ENCODE measurements around the gene EPN1. TPM values are rescaled to one million over a fixed set of nuclear protein-coding genes. Genes with fewer than 3 reads are reported as not detected.

Gene EPN1
- total and polyA plus RNA-seq, 3 experiments from 2014 or later: 20.2 to 40.2 (median 39.0) TPM

DNA sequence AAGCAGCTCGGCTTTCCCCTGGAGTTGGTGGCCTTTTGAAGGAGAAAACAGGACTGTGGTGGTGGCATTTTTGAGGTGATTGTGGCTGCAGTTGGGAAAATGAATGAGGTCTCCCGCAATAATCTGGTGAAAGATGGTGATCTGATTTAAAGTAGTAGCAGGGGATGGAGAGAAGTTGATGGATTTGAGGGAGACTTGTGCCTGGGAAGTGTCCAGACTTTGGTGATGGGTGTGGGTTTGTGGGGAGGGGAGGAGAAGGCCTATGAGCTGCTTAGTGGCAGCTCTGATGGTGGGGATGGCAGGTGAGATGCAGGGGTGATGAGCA lies 4.0 kb upstream of the EPN1 start:
- ChIA-PET CTCF (interaction anchor here (0.9 to 1.9 kb wide), 3 partner anchors 13 to 38 kb away, joined by 3 to 10 read pairs (median 9); no protein-coding TSS in a partner anchor), POLR2A (interaction anchor here (1.0 kb wide), 1 partner anchor 17 kb away, joined by 3 read pairs; no protein-coding TSS in a partner anchor)
- Mint-ChIP-seq H3K27ac (peak overlapping the region in 5 of 8 donors; percentile 55 to 90 (median 74)), H3K9me3 (no peaks in the 10 kb centered on the region), H3K36me3 (peaks cover 0 to 78% (median 8%) of the 10 kb centered on the region in 3 donors), H3K4me1 (peaks cover 23 to 71% (median 26%) of the 10 kb centered on the region in 3 donors), H3K4me3 (peak overlapping the region in 1 of 7 donors; percentile 20), H3K27me3 (peaks cover 0 to 3% of the 10 kb centered on the region in 2 donors)
- no peak overlapping the region for H3K27ac ChIP-seq (ENCODE audit: low read depth, low read length)
- H3K27me3 ChIP-seq (ENCODE audit: insufficient read depth, low read length, poor library complexity, severe bottlenecking): no peaks in the 10 kb centered on the region
- DNase-seq: no peak
- H3K4me1 ChIP-seq (ENCODE audit: insufficient read depth, low read length): peaks cover 25% of the 10 kb centered on the region
- no peak overlapping the region for H3K4me3 ChIP-seq (ENCODE audit: low read length)
- no peaks in the 10 kb centered on the region for H3K9me3 ChIP-seq (ENCODE audit: low read length)
- H3K36me3 ChIP-seq (ENCODE audit: insufficient read depth, low read length): peaks cover 54% of the 10 kb centered on the region

DNA sequence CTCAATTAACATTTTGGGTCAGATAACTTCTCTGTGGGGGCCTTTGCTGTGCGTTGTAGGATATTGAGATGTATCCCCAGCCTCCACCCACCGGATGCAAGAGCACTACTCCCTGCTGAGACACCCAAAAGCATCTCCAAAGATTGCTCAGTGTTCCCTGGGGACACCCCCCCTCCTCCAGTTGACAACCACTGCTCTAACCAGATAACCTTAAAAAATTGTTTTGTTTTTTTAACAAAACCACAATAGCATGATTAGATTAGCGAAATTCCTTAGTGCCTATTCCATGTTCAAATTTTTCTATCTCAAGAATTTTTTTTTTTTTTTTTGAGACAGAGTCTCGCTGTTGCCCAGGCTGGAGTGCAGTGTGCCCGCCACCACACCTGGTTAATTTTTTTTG lies 2.6 kb upstream of the EPN1 start:
- peaks cover 39% of the 10 kb centered on the region for H3K36me3 ChIP-seq (ENCODE audit: insufficient read depth, low read length)
- DNase-seq: no peak
- H3K4me3 ChIP-seq (ENCODE audit: low read length): no peak overlapping the region
- no peak overlapping the region for H3K27ac ChIP-seq (ENCODE audit: low read depth, low read length)
- H3K27me3 Mint-ChIP-seq: peaks cover 0 to 3% of the 10 kb centered on the region in 2 donors
- H3K9me3 ChIP-seq (ENCODE audit: low read length): no peaks in the 10 kb centered on the region
- ChIA-PET POLR2A (interaction anchor here (0.7 kb wide), 1 partner anchor 23 kb away, joined by 4 read pairs; no protein-coding TSS in a partner anchor), CTCF (no interaction called here)
- peaks cover 37 to 71% (median 39%) of the 10 kb centered on the region in 3 donors for H3K4me1 Mint-ChIP-seq
- H3K36me3 Mint-ChIP-seq: peaks cover 0 to 71% (median 6%) of the 10 kb centered on the region in 3 donors
- no peaks in the 10 kb centered on the region for H3K27me3 ChIP-seq (ENCODE audit: insufficient read depth, low read length, poor library complexity, severe bottlenecking)
- H3K27ac Mint-ChIP-seq: peak overlapping the region in 6 of 8 donors; percentile 29 to 90 (median 64)
- no peaks in the 10 kb centered on the region for H3K9me3 Mint-ChIP-seq
- H3K4me3 Mint-ChIP-seq: peak overlapping the region in 2 of 7 donors; percentile 36 to 59
- peaks cover 39% of the 10 kb centered on the region for H3K4me1 ChIP-seq (ENCODE audit: insufficient read depth, low read length)

GRCh38 chr19:55673465-55673864 lies 1.6 kb upstream of the EPN1 start:
- Mint-ChIP-seq H3K4me3 (peak overlapping the region in 6 of 7 donors; percentile 26 to 65 (median 58)), H3K27ac (peak overlapping the region; percentile 80 to 93 (median 88)), H3K9me3 (no peaks in the 10 kb centered on the region), H3K36me3 (peaks cover 0 to 71% (median 11%) of the 10 kb centered on the region in 3 donors), H3K4me1 (peaks cover 44 to 76% (median 47%) of the 10 kb centered on the region in 3 donors), H3K27me3 (peaks cover 0 to 3% of the 10 kb centered on the region in 2 donors)
- Histone ChIP-seq H3K9me3 (ENCODE audit: low read length) (no peaks in the 10 kb centered on the region), H3K27ac (ENCODE audit: low read depth, low read length) (no peak overlapping the region), H3K4me3 (ENCODE audit: low read length) (no peak overlapping the region), H3K4me1 (ENCODE audit: insufficient read depth, low read length) (peaks cover 43% of the 10 kb centered on the region), H3K27me3 (ENCODE audit: insufficient read depth, low read length, poor library complexity, severe bottlenecking) (no peaks in the 10 kb centered on the region), H3K36me3 (ENCODE audit: insufficient read depth, low read length) (peaks cover 31% of the 10 kb centered on the region)
- DNase-seq: no peak
- CTCF ChIA-PET: interaction anchor here (0.6 kb wide), 1 partner anchor 205 kb away, joined by 3 read pairs; no protein-coding TSS in a partner anchor
- POLR2A ChIA-PET: interaction anchor here (0.7 kb wide), 1 partner anchor 477 kb away, joined by 3 read pairs; no protein-coding TSS in a partner anchor

DNA sequence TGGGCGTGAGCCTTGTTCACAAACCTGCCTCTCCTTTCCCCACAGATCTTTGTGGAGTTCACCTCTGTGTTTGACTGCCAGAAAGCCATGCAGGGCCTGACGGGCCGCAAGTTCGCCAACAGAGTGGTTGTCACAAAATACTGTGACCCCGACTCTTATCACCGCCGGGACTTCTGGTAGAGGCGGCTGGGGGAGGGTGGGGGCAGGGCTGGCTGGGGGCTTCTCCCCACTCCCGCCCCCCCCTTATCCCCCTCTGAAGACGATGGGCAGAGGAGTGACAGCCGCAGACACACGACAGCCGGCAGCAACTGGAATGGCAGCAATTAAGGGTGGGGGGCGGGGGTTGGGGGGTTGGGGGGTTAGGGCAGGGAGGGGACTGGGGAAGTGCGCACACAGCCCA lies 1.1 kb upstream of the EPN1 start:
- H3K4me1 ChIP-seq (ENCODE audit: insufficient read depth, low read length): peaks cover 43% of the 10 kb centered on the region
- ChIA-PET CTCF (no interaction called here), POLR2A (no interaction called here)
- no peaks in the 10 kb centered on the region for H3K9me3 Mint-ChIP-seq
- no peak overlapping the region for H3K4me3 ChIP-seq (ENCODE audit: low read length)
- no peak overlapping the region for H3K27ac ChIP-seq (ENCODE audit: low read depth, low read length)
- peak overlapping the region in 6 of 7 donors; percentile 26 to 65 (median 58) for H3K4me3 Mint-ChIP-seq
- H3K27me3 ChIP-seq (ENCODE audit: insufficient read depth, low read length, poor library complexity, severe bottlenecking): no peaks in the 10 kb centered on the region
- no peaks in the 10 kb centered on the region for H3K9me3 ChIP-seq (ENCODE audit: low read length)
- H3K27me3 Mint-ChIP-seq: peaks cover 0 to 3% of the 10 kb centered on the region in 2 donors
- H3K36me3 ChIP-seq (ENCODE audit: insufficient read depth, low read length): peaks cover 32% of the 10 kb centered on the region
- peak overlapping the region in 7 of 8 donors; percentile 82 to 95 (median 89) for H3K27ac Mint-ChIP-seq
- H3K36me3 Mint-ChIP-seq: peaks cover 0 to 74% (median 11%) of the 10 kb centered on the region in 3 donors
- no peak for DNase-seq
- H3K4me1 Mint-ChIP-seq: peaks cover 44 to 80% (median 47%) of the 10 kb centered on the region in 3 donors

- Mint-ChIP-seq H3K36me3 (peaks cover 0 to 74% (median 11%) of the 10 kb centered on the region in 3 donors), H3K9me3 (no peaks in the 10 kb centered on the region), H3K4me1 (peaks cover 46 to 82% (median 47%) of the 10 kb centered on the region in 3 donors), H3K4me3 (peak overlapping the region; percentile 15 to 97 (median 66)), H3K27ac (peak overlapping the region; percentile 86 to 97 (median 92)), H3K27me3 (peaks cover 0 to 3% of the 10 kb centered on the region in 2 donors)
- ChIA-PET POLR2A (no interaction called here), CTCF (no interaction called here)
- no peak for DNase-seq
- Histone ChIP-seq H3K4me1 (ENCODE audit: insufficient read depth, low read length) (peaks cover 42% of the 10 kb centered on the region), H3K36me3 (ENCODE audit: insufficient read depth, low read length) (peaks cover 32% of the 10 kb centered on the region), H3K9me3 (ENCODE audit: low read length) (no peaks in the 10 kb centered on the region), H3K27ac (ENCODE audit: low read depth, low read length) (peak overlapping the region; percentile 85), H3K27me3 (ENCODE audit: insufficient read depth, low read length, poor library complexity, severe bottlenecking) (no peaks in the 10 kb centered on the region), H3K4me3 (ENCODE audit: low read length) (peak overlapping the region; percentile 28)
These were observed 576 bp upstream of the EPN1 start for GRCh38 chr19:55674459-55674840.

- Mint-ChIP-seq H3K36me3 (peaks cover 0 to 74% (median 11%) of the 10 kb centered on the region in 3 donors), H3K27ac (peak overlapping the region; percentile 93 to 100 (median 98)), H3K4me1 (peaks cover 45 to 82% (median 47%) of the 10 kb centered on the region in 3 donors), H3K9me3 (no peaks in the 10 kb centered on the region), H3K4me3 (peak overlapping the region; percentile 92 to 97 (median 95)), H3K27me3 (peaks cover 0 to 3% of the 10 kb centered on the region in 2 donors)
- H3K36me3 ChIP-seq (ENCODE audit: insufficient read depth, low read length): peaks cover 24% of the 10 kb centered on the region
- peak overlapping the region; percentile 85 for H3K27ac ChIP-seq (ENCODE audit: low read depth, low read length)
- POLR2A ChIA-PET: no interaction called here
- peak overlapping the region; percentile 59 for H3K4me3 ChIP-seq (ENCODE audit: low read length)
- no peaks in the 10 kb centered on the region for H3K27me3 ChIP-seq (ENCODE audit: insufficient read depth, low read length, poor library complexity, severe bottlenecking)
- CTCF ChIA-PET: no interaction called here
- no peaks in the 10 kb centered on the region for H3K9me3 ChIP-seq (ENCODE audit: low read length)
- no peak for DNase-seq
- H3K4me1 ChIP-seq (ENCODE audit: insufficient read depth, low read length): peaks cover 29% of the 10 kb centered on the region
These were observed 782 bp downstream of the EPN1 start for GRCh38 chr19:55675661-55676354.

- Histone ChIP-seq H3K27me3 (ENCODE audit: insufficient read depth, low read length, poor library complexity, severe bottlenecking) (no peaks in the 10 kb centered on the region), H3K9me3 (ENCODE audit: low read length) (no peaks in the 10 kb centered on the region), H3K4me3 (ENCODE audit: low read length) (no peak overlapping the region), H3K4me1 (ENCODE audit: insufficient read depth, low read length) (peaks cover 27% of the 10 kb centered on the region), H3K27ac (ENCODE audit: low read depth, low read length) (no peak overlapping the region), H3K36me3 (ENCODE audit: insufficient read depth, low read length) (peaks cover 24% of the 10 kb centered on the region)
- Mint-ChIP-seq H3K27ac (peak overlapping the region in 7 of 8 donors; percentile 1 to 99 (median 86)), H3K36me3 (peaks cover 0 to 72% (median 9%) of the 10 kb centered on the region in 3 donors), H3K27me3 (peaks cover 0 to 3% of the 10 kb centered on the region in 2 donors), H3K9me3 (no peaks in the 10 kb centered on the region), H3K4me3 (peak overlapping the region; percentile 87 to 97 (median 95)), H3K4me1 (peaks cover 42 to 81% (median 42%) of the 10 kb centered on the region in 3 donors)
- ChIA-PET CTCF (no interaction called here), POLR2A (no interaction called here)
- no peak for DNase-seq
These were observed 1.4 kb downstream of the EPN1 start for GRCh38 chr19:55676383-55676782.

DNA sequence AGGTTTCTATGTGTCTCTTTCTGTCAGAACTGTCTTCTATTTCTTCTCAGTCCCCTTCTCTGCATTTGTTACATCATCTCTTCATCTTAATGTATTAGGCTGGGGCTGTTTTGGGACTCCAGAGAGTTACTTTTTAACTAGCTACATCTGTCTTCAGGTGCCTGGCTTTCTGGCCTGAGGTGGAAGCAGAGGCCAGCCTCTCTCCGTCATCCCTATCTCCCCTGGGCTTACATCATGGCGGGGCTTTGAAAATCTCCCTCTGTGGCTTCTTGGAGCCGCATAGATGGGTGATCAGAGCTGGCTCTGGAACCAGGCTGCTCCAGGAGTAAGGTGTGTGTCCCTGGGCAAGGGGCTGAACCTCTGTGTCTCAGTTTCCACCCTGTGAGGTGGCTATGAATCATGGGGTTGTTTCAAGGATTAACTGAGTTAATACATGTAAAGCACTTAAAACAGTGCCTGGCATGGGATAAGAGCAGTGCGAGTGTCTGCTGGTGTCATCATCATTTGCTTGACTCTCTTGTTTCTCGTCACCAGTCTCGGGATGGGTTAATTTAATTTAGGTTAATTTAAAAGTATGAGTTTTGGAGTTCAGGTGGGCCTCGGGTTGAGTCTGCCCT lies 2.0 kb downstream of the EPN1 start:
- H3K36me3 Mint-ChIP-seq: peaks cover 0 to 75% (median 9%) of the 10 kb centered on the region in 3 donors
- no peaks in the 10 kb centered on the region for H3K9me3 Mint-ChIP-seq
- H3K27ac Mint-ChIP-seq: peak overlapping the region in 7 of 8 donors; percentile 3 to 98 (median 86)
- POLR2A ChIA-PET: no interaction called here
- H3K9me3 ChIP-seq (ENCODE audit: low read length): no peaks in the 10 kb centered on the region
- no peak overlapping the region for H3K27ac ChIP-seq (ENCODE audit: low read depth, low read length)
- H3K27me3 ChIP-seq (ENCODE audit: insufficient read depth, low read length, poor library complexity, severe bottlenecking): no peaks in the 10 kb centered on the region
- H3K4me1 ChIP-seq (ENCODE audit: insufficient read depth, low read length): peaks cover 27% of the 10 kb centered on the region
- CTCF ChIA-PET: no interaction called here
- peaks cover 0 to 3% of the 10 kb centered on the region in 2 donors for H3K27me3 Mint-ChIP-seq
- peaks cover 42 to 78% (median 45%) of the 10 kb centered on the region in 3 donors for H3K4me1 Mint-ChIP-seq
- no peak for DNase-seq
- H3K36me3 ChIP-seq (ENCODE audit: insufficient read depth, low read length): peaks cover 27% of the 10 kb centered on the region
- H3K4me3 Mint-ChIP-seq: peak overlapping the region; percentile 87 to 97 (median 95)
- H3K4me3 ChIP-seq (ENCODE audit: low read length): no peak overlapping the region

Data from CD8-positive, alpha-beta memory T cell (primary cell).